ENCODE results near the gene OPCML.

The OPCML gene

DNA sequence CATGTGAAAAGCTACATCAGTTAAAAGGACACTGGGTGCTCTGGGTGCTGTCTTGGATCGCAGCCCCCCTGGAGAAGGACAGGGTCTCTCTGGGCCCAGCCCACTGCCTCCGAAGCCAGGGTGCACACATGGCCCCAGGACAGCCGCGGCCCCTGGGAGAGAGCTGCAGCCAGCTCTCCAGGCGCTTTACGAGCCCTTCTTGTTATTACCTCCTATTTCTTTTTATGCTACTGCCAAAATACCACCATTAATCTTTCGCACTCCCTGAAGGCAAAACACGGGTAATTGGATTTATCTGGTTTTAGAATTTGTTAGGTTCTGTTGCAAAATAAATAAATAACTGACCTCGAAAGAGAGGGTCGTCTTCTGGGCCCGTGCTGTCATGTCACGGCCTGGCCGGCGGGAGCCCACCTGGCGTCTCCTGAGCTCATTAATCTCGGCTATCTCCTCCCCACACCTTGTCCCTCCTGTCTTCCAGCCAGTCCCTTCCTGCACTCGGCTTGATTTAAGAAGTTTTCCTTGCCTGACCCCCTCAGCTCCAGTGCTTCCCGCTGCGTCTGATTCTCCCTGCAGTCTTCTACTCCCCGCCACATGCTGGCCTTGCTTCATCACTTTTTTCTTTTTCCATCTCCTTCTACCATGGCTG is 611.7 kb downstream of the OPCML start:
- DNase-seq = no peak

DNA sequence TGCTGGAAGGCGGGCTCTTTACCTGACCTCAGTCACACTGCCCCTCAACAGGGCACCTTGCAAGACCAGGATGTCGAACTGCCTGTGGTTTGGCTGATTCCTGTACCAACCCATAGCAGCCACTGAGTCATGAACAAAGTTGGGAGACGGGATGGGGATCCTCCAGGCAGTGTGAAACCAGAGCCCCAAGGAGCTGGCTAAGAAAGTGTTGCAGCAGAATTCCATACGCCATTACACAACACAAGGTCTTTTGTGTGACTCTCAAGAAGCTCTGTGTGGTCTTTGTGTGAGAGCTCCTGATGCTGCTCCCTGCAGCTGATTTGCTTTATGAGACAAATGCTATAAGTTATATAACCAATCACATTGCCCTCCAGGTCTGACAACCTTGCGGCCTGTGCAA is 617.7 kb downstream of the OPCML start:
- DNase-seq = no peak

DNA sequence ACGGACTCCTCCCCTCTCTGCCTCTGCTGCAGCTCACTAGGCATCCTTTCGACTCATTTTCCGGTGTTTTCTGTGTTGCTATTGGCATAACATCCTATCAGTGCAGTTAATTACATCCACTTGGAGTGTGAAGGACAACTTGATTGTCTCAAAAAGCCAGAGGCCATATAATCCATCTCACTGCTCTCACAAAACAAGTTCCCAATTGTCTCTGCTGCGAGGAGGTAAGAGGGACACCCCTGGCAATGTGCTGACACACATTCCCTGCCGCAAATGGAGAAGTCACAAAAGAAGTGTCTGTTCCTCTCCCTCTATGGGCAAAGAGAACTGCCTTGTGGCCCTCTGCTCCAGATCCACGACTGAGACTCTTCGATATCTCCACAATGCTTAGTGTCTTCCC is 618.4 kb downstream of the OPCML start:
- no peak for DNase-seq

DNA sequence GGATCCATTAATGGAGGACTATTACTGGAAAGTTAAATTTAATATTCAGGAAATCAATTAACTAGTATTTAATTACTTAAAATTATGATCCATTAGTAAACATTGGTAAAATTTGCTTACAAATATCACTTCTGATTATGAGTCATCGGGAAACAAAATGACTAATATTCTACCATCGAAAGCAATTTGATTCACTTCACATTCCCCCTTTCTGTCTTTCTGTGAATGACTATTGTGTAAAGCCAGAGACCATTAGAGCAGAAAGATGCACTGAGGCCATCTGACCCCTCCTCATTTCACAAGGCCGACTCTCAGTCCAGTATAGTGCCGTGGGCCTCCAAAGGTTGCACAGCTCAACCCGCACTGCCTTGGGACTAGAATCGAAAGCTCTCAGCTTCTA is 619.0 kb downstream of the OPCML start:
- DNase-seq = no peak

DNA sequence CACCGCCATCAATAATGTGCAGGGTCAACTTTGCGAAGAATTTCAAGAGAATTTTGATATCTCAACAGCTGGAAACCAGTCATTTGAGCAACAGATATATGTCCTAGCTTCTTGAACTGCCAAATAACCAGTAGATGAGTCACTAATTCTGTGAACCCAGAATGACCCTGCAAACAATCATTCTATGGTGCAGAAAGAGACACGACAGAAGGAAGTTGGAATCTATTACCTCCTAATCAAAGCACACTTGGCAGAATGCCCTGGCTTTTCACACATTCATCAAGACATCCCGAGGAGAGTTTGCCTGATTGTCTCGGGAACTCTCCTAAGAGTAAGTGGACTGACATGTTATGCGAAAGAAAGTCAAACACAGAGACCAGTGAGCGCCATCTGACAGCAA is 621.1 kb downstream of the OPCML start:
- peak; percentile 76 for DNase-seq

DNA sequence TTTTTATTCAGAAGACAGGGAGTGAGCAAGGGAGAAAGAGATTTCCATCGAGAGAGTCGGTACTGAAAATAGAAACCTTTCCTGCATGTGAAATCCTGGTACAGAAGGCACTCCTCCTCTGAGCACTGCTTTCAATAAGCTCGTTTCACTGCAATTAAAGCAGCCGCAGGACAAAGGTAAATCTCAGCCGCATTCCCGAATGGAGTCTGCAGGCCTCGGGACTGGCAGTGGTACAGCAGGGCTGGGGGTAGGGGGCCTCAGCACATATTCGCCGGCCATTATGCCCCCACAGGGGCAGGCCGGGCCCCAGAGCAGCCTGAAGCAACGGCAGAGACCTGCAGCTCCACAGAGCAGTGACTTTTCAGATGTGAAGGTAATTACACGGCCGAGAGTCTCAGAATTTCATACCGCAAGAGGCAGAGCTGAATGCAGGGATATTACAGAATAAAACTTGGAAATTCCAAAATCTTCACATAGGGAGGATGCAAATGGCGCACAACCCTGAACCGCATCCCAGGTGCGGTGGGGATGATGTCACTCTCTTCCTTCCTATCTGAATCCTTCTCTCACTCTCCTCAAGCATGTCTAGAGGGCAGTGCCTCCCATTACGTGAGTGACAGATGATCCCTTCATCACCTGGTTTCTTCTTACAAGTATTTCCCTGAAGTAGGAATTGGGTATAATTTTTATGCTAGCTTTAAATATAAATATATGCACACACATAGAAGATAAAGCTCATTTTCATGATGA is 622.1 kb downstream of the OPCML start:
- DNase-seq = no peak

DNA sequence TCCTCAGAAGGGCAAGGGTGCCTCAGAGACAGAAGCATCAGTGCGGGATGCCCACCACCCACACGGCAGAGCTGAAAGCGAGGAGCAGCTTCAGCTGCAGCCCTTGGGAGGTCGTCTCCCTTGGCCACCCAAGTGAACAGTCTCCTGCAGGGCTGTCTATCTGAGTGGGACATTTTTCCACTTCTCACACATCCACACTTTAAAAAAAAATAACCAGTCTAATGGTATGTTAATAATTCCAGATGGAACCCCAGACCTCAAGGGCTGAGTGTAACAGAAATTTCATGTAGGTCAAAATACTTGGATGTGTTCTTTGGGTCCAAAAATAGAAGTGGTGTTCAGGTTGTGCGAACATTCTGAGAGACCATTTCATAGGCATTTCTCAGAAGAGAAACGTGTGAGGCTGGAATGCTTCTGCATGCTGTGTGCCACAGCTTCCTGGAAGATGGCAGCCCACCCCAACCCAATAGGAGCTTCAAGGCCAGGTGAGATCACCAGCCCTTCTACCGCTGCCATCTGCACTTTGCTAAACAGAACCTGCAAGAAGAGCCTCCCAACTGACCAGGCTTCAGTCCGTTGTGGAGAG is 623.2 kb downstream of the OPCML start:
- DNase-seq = no peak

DNA sequence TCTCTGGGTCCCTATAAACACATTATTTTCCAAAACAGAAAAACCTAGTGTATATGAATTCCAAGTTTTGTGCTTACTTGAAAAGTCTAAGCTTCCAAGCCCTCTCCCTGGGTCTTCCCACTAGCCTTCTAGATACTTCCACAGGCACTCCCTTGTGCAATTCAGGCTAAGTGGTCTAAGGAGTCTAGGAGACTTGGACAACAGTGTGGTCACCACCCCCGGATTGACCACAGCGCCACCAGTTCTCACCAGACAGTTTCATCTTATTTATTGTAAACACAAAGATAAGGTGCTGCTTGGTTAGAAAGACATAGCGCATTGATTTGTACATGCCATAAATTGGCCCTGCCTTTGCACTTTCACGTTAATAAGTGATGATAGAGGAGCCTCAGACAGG is 623.9 kb downstream of the OPCML start:
- DNase-seq = no peak

DNA sequence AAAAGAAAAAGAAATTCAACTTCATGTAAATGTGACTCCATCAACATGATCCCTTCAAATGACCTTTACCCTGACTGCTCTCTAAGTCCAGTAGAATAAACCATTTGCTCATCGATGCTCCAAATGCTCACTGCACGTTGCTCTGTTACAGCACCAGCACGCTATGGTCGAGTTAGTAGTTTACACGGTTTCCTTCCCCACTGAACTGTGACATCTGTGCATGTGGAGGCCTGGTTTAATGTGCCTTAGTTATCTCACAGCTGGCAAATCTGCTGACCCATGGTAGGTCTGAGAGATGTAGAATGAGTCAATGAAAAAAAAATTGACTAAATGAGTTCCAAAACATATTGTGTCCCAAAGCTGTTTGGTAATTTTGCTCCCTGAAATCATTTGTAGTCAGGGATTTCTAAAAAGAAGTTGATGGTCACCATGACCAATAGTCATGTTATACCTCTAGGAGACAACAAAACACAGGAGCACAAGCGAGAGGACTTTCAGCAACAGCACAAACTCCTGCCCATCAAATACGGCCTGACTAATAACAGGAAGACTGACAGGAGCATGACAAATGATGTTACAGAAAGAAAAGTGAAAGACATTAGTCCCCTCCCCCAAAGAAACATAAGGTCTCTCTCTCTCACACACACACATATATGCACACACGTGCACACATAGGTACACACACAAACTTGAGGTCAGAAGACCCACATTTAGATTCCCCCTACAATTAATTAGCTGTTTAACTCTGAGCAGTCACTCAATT is 624.5 kb downstream of the OPCML start:
- DNase-seq = no peak

DNA sequence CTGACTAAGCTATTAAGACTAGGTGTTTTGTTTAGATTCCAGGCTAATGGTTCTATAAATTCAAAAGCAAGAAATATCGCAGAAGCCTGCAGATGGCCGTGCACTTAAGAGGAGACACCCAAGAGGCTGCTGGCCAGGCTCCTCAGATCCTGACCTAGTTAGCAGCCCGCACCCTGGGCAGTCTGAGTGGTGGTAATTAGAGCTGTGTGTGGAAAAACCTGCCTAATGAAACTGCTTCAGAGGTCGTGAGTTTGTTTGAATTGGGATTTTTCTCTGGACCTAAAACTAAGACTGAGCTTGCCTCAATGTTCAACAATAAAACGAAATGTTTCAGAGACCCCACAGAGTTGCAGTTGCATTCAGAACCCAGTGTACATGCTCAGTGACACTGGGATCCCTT is 627.7 kb downstream of the OPCML start:
- no peak for DNase-seq

DNA sequence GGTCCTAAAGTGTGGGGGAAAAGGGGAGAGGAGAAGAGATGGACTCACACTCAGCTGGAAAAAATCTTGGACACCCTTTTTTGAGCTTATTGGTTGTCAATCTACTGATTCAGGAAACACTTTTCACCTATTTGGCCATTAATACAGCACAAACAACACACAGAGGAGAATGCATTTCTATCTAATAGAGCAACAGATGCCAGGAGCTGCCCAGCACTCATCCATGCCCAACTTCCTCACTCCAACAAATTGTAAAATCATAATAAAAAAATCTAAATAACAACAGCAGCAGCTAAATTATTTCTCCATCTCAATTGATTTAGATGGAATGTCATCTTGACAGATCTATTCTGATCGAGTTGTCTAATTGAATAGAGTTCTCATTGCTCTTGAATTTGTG is 628.2 kb downstream of the OPCML start:
- no peak for DNase-seq

DNA sequence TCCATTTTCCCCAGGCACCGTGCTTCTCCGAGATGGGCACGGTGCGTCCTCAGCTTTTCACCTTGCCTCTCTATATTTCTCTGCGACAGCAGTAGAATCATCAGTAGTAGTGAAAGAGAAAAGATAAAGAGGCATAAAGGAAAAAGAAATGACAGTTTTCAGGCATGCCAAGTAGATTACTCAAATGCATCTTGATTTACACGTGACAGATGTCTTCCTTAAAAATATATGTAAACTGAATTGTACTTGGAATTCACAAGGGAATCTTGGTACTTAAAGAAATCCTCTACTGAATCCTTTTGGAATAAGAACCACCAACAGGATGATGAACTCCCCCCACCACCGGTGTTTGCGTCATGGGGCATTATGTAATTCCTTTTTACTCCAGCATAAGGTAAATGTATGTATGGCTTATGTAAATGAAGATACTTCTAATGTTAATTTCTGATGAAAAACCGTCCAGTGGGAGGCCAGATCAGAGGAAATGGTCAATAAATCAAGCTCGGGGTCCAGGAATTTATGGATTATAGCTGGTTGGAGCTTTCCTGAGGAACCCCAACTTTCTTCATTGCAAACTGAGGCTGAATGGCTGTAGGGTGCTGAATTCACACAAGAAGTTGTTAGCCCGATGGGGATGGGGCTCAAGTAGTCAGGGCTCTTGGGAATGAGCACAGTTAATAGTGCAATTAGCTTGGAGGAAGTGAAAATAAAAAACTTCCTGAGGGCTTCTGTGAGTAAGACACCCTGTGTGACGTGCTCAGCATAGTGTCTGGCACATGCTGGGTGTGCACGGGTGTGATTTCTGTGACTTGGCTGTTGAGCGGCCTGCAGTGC is 630.4 kb downstream of the OPCML start:
- peak; percentile 24 for DNase-seq

DNA sequence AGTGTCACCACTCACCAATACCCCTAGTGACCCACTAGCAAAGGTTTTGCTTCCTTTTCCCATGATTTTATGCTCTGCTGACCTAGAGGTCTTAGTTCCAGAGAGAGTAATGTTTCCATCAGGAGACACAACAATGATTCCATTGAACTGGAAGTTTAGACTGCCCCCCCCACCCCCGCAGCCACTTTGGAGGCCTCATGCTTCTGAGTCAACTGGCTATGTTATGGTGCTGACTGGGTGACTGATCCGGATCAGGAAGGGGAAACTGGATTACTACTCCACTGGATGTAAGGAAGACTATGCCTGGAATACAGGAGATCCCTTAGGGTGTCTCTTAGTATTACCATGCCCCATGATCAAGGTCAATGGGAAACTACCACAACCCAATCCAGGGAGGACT is 633.6 kb downstream of the OPCML start:
- peak; percentile 12 for DNase-seq

DNA sequence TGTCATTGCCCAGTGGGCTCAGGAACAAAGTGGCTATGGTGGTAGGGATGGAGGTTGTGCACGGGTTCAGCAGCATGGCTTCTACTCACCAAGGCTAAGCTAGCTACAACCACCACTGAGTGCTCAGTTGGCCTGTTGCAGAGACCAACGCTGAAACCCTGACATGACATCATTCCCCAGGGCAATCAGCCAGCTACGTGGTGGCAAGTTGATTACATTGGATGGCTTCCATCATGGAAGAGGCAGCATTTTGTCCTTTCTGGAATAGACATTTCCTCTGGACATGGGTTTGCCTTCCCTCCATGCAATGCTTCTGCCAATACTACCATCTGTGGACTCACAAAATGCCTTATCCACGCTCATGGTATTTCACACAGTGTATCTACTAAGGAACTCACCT is 634.3 kb downstream of the OPCML start:
- DNase-seq = peak; percentile 80

DNA sequence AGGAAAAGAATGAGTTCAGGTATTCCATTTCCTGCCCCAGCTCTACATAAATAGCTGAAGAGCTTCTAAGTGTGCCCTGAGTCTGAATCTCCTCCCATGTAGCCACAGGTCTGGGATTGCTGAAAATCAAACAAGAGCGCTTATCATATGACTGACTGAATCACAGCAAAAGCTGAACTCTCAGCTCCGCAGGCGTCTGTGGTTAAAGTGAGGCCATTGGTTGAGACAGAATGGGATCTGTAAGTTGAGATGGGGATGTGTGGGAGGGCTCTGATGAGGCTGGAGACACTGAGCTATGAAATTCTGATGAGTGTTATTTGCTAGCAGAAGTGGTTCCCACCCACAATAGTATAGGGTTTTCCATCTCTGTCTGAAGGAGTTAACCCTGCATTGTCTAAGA is 637.0 kb downstream of the OPCML start:
- peak; percentile 61 for DNase-seq

DNA sequence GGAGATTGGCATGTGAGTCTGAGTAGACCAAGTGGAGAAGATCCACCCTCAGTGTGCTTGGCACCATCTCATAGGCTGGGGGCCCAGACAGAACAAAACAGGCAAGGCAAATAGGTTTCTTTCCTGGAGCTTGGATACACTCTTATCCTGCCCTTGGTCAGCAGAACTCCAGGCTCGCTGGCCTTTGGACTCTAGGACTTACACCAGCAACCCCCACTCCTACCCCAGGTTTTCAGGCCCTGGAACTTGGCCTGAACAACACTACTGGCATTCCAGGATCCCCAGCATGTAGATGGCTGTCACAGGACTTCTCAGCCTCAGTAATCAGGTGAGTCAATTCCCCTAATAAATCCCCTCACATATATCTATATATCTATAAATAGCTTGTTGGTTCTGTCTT is 637.7 kb downstream of the OPCML start:
- no peak for DNase-seq

DNA sequence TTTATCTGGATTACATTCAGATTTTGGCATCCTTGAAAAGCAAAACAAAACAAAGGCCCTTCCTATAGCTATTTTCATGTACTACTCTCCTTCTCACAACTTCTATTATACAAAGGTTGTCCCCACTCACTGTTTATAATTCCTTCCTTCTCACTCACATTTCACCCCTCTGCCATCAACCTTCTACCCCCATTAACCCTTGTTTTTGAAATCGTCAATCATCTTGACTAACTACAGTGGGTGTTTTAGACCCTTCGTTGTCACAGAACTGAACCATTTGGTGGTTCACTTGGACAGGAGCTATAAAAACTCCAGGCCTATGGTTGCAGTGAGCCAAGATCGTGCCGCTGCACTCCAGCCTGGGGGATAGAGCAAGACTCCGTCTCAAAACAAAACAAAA is 639.4 kb downstream of the OPCML start:
- no peak for DNase-seq

DNA sequence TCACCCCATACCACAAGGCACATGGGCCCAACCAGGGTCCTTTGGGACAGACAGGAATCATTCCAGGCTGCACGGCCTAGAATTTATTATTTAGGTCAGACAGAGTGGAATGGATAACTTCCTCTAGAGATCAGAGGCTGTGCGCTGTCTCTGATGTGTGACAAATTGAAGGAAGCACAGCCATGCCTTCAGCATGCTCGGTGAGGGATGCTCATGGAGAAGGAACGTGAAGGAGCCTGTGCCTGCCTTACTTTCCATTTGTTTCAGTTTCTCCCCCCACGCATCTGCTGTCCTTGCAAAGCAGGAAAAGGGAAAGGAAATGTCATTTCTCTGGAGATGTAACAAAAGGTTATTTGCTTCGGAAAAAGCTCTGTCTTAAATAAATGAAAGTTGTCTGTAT is 644.1 kb downstream of the OPCML start:
- peak; percentile 27 for DNase-seq

DNA sequence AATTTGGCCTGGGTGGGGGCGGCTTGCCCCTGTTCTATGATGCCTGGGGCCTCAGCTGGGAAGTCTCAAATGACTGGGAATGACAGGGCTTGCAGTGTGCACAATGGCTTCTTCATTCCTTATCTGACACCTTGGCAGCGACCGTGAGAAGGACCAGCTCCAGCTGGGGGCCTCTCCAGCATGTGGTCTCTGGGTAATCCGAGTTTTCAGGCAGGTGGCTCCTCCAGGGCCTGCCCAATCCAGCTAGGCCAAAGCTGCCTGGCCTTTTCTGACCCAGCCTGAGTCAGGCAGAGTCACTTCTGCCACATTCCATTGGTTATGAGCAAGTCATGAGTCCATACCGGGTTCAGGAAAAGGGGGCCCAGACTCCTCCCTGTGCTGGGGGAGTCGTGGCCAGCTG is 646.0 kb downstream of the OPCML start:
- peak; percentile 77 for DNase-seq

DNA sequence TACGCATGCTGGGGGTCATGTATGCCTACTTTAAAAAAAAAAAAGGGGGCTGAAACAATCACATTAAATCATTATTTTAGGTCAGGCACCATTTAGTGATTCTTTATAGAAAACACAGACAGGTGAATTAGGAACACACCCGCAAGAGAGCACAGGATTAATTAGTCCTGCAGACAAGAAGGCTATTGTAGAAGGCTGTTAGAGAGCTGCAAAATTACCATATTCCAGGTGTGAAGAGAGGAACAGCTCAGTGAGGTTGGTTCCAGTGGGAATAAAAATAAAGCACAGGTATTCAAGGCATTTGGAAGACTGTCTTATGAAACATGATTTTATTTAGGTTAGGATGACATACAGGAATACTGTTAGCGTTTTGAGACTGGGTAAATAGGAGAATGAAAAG is 649.1 kb downstream of the OPCML start:
- DNase-seq = no peak

DNA sequence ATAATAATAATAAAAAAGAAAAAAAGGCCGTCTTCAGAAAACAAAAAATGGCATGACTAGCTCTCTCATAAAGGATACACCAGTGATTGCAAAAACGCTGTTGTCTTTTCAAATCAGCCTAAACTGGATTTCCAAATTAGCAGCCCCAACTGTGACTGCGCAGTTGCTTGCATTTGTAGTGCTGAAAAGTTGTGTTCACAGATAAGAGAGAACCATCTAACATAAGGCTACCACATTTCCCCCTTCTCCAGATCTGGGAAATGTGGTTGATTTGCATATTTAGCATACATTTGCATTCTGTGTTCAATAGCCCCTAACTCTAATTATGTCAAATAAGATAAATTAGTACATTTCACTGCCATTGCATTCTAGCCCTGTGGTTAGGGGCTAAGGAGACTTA is 650.7 kb downstream of the OPCML start:
- no peak for DNase-seq

DNA sequence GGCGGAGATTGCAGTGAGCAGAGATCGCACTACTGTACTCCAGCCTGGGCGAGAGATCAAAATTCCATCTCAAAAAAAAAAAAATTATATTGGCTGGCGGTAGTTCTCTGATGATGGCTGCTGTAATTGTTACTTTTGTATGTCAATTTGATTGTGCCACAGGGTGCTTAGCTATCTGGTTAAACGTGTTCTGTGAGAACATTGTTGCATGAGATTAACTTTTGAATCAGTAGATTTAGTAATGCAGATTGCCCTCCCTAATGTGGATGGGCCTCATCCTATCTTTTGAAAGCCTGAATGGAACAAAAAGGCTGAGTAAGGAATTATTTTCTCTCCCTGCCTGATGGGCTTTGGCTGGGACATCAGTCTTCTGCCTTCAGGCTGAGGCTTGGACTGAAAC is 654.2 kb downstream of the OPCML start:
- DNase-seq = no peak

DNA sequence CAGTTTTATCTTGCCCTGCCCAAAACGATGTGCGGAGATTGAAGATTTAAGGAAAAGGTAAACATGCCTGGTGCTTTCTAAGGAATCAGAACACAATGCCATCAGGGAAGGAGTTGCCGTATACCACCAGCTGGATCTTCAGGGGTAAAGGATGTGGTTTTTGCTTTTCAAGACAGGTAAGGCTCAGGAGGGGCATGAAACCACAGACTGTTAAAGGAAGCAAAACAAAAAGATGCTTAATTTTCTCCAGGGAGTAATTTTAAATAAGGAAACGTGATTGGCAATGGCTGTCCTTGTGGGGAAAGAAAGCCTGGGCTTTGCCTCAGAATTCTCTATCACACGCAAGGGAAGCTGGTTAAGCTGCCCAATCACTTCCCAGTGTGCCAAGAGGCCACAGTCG is 655.6 kb downstream of the OPCML start:
- no peak for DNase-seq

Measured in fibroblast of skin of back (primary cell).